ENCODE results near the gene FILIP1.

Gene FILIP1

DNA sequence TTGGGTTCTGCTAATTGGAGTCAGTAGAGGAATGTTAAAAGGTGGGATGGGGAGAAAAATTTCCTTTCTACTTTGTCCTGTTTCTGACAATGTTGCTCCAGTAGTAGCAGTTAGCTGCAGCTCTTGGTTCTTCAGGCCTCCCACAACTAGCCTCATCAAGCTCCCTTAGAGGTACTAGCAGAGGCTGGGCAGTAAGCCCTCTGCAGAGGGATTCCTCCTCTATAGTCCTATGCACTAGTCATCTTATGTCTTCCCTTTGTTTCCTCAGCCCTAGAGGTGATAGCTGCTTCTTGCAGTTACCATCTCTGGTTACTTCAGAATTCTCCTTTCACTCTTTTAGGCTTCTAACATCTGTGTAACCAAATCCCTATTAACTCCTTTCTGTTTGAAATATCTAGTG is 99.8 kb downstream of the FILIP1 start:
- TF ChIP-seq, protein P1, sequence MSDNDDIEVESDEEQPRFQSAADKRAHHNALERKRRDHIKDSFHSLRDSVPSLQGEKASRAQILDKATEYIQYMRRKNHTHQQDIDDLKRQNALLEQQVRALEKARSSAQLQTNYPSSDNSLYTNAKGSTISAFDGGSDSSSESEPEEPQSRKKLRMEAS (IDR thresholded peaks at IDR 0.05; ENCODE audit: low read depth, low read length): no peak
- TF ChIP-seq, protein P2, sequence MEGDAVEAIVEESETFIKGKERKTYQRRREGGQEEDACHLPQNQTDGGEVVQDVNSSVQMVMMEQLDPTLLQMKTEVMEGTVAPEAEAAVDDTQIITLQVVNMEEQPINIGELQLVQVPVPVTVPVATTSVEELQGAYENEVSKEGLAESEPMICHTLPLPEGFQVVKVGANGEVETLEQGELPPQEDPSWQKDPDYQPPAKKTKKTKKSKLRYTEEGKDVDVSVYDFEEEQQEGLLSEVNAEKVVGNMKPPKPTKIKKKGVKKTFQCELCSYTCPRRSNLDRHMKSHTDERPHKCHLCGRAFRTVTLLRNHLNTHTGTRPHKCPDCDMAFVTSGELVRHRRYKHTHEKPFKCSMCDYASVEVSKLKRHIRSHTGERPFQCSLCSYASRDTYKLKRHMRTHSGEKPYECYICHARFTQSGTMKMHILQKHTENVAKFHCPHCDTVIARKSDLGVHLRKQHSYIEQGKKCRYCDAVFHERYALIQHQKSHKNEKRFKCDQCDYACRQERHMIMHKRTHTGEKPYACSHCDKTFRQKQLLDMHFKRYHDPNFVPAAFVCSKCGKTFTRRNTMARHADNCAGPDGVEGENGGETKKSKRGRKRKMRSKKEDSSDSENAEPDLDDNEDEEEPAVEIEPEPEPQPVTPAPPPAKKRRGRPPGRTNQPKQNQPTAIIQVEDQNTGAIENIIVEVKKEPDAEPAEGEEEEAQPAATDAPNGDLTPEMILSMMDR (IDR thresholded peaks at IDR 0.05; ENCODE audit: low read depth, low read length): no peak
- no peak for TF ChIP-seq POLR2A (IDR thresholded peaks at IDR 0.05; ENCODE audit: extremely low read depth, insufficient read length)
- TF ChIP-seq MYC (IDR thresholded peaks at IDR 0.05; ENCODE audit: low read depth, low read length): no peak
- no peak for DNase-seq (ENCODE audit: low read depth)
- no peak overlapping the region for H3K4me3 ChIP-seq (ENCODE audit: low read depth, low read length)

DNA sequence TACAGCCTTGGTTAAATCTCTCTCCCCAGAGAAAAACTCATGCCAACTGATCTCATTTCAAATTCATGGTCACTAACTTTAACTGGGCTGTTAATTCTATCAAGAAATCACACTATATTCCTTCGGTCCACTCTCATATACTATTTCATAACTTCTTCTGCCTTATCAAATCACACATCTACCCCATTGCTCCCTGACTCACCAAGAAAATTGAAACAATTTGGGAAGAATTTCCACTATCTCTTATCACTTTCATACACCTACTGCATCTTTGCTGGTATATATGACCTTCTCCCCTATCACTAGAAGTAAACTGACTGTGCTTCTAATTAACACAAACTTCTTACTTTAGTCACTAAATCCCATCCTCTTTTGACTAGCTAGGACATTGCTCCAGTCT is 102.3 kb downstream of the FILIP1 start:
- TF ChIP-seq, protein P2 (IDR thresholded peaks at IDR 0.05; ENCODE audit: low read depth, low read length): no peak
- TF ChIP-seq POLR2A (IDR thresholded peaks at IDR 0.05; ENCODE audit: extremely low read depth, insufficient read length) (no peak), MYC (IDR thresholded peaks at IDR 0.05; ENCODE audit: low read depth, low read length) (no peak)
- TF ChIP-seq, protein P1 (IDR thresholded peaks at IDR 0.05; ENCODE audit: low read depth, low read length): no peak
- no peak overlapping the region for H3K4me3 ChIP-seq (ENCODE audit: low read depth, low read length)
- no peak for DNase-seq (ENCODE audit: low read depth)

DNA sequence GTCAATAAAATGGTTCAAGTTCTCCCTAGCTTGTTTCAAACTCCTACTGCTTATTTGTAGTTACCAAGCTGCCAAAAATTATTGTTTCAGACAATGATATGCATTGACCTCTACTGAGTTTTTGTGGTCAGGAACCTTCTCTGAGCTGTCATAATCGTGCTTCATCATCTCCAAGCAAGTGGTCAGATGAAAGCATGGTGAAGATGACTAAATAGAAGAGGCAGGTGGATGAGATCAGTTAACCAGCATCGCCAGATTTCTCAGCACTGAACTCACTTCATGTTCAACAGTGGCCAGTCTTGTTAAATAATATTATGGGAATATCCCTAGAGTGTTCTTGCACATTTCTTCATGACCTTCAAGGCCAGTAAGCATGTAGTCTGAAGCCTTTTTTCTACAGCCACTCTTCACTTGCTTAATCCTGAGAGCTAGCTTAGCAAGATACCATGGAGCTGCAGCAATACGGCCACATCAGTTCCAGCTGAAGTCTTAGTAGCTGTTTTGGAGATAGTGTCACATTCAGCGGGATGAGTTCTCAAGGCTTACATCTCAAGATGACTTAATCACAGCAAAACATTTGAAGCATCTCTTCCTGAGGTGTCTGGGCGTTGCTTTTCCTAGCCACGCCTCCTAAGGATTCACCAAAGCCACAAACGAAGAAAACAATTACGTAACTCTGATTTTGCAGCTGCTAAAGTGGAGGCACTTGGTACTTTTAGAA is 107.4 kb downstream of the FILIP1 start:
- no peak for TF ChIP-seq POLR2A (IDR thresholded peaks at IDR 0.05; ENCODE audit: extremely low read depth, insufficient read length)
- TF ChIP-seq, protein P1 (IDR thresholded peaks at IDR 0.05; ENCODE audit: low read depth, low read length): no peak
- H3K4me3 ChIP-seq (ENCODE audit: low read depth, low read length): no peak overlapping the region
- DNase-seq (ENCODE audit: low read depth): peak; percentile 15

DNA sequence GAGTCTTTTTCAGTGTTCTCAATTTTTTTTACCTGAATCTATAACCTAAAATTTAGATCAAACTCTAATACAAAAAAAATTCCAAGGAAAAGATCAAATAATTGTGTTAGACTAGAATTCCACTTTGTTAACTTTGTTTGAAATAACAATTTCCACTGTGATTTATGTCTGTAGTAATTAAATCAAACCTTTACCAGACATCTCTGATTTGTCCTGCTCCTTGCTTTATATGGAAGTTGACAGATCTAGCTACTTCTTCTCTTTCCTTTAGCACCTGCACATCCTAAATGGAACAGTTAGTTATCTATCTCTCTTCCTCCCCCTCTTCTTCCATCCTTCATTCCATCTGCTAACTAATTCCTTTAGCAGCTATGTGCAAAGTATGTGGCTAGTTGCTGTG is 109.5 kb downstream of the FILIP1 start:
- no peak for TF ChIP-seq POLR2A (IDR thresholded peaks at IDR 0.05; ENCODE audit: extremely low read depth, insufficient read length)
- TF ChIP-seq, protein P1 (IDR thresholded peaks at IDR 0.05; ENCODE audit: low read depth, low read length): no peak
- TF ChIP-seq, protein P2 (IDR thresholded peaks at IDR 0.05; ENCODE audit: low read depth, low read length): no peak
- no peak for TF ChIP-seq MYC (IDR thresholded peaks at IDR 0.05; ENCODE audit: low read depth, low read length)
- DNase-seq (ENCODE audit: low read depth): no peak
- no peak overlapping the region for H3K4me3 ChIP-seq (ENCODE audit: low read depth, low read length)

DNA sequence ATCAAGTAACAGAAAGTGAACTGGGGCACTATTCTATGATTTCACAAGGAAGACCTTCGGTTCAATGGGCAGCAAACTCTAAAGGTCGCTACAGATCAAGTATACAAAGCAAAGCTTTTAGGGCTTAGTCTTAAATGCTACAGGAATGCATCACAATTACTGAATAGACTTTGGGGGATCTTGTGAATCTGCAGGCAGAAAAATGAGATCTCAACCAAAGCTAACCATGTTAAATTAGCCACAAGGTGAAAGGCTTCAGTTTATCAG is 111.0 kb downstream of the FILIP1 start:
- no peak for TF ChIP-seq POLR2A (IDR thresholded peaks at IDR 0.05; ENCODE audit: extremely low read depth, insufficient read length)
- TF ChIP-seq, protein P1 (IDR thresholded peaks at IDR 0.05; ENCODE audit: low read depth, low read length): no peak
- TF ChIP-seq MYC (IDR thresholded peaks at IDR 0.05; ENCODE audit: low read depth, low read length): no peak
- TF ChIP-seq, protein P2 (IDR thresholded peaks at IDR 0.05; ENCODE audit: low read depth, low read length): no peak
- H3K4me3 ChIP-seq (ENCODE audit: low read depth, low read length): no peak overlapping the region
- no peak for DNase-seq (ENCODE audit: low read depth)

DNA sequence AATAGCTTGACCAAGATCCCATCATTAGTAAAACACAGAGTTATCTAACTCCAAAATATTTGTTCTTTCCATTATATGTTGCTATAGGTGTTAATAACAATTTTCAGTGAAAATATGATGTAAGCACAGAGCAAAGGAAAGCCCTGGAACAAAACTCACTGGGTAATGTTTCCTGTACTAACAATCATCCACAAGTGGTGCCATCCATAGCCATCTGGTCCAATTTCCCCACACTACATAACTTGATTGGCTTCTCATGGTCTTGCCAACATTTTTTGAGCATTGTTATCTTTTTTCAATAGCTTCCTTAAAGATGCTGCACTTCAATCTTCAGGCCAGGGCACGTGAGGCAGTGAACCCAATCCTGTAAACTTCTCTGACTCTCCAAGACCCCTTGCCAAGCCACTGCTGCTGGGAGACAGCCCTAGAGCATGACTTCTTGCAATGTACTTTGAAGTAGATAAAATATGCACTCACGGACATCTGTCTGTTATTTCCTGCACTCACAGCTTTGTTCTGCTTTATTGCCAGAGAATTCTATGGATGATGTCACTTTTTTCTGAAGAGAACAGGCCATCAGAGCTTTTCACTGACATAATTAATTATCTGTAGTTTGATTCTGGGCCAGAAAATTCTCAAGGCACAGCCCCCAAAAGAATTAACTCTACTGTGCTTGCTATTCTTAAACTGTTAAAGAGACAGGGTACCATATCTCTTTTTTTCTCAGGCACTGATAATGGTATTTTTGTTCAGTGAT is 111.5 kb downstream of the FILIP1 start:
- H3K4me3 ChIP-seq (ENCODE audit: low read depth, low read length): no peak overlapping the region
- TF ChIP-seq POLR2A (IDR thresholded peaks at IDR 0.05; ENCODE audit: extremely low read depth, insufficient read length): no peak
- TF ChIP-seq, protein P2 (IDR thresholded peaks at IDR 0.05; ENCODE audit: low read depth, low read length): no peak
- no peak for TF ChIP-seq MYC (IDR thresholded peaks at IDR 0.05; ENCODE audit: low read depth, low read length)
- TF ChIP-seq, protein P1 (IDR thresholded peaks at IDR 0.05; ENCODE audit: low read depth, low read length): no peak
- no peak for DNase-seq (ENCODE audit: low read depth)
